Measurements from ENCODE around the gene FBXO40. TPM values are rescaled to one million over a fixed set of nuclear protein-coding genes. Genes with fewer than 3 reads are reported as not detected.

Gene FBXO40
- total and polyA plus RNA-seq, 10 of the 15 experiments (the other 5 are each of a cell fraction or from before 2014, with no cell fraction given) = 0.03 to 0.05 (median 0.04) TPM; not detected in 7

DNA sequence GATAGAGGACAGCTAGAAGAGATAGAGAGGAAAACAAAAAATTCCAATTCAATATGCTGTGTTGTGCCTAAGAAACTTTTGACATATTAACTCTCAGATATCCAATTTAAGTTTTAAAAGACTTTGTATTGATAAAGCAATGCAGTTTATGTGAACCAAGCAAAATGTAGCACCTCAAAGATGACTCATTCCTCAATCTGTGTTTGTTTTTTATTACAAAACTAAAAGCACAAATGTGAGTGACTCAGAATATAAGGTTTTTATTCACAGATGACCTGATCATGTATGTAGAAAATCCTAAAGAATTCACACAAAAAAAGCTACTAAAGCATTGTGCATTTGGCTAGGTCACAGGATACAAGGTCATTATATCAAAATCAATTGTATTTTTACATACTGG lies 56.5 kb downstream of the FBXO40 start:
- Histone ChIP-seq H3K36me3 (ENCODE audit: control insufficient read depth in 2 of 2, insufficient read depth in 2 of 2, low read length in 1 of 2) (peaks cover 6 to 19% of the 10 kb centered on the region in 2 experiments), H3K9ac (ENCODE audit: control insufficient read depth, insufficient read depth, low read length) (no peak overlapping the region), H3K79me2 (ENCODE audit: control insufficient read depth, insufficient read depth, low read length) (peaks cover 15% of the 10 kb centered on the region), H3K4me2 (ENCODE audit: control insufficient read depth, insufficient read depth) (no peak overlapping the region), H3K27me3 (replicated peaks in 1 of 2; ENCODE audit: control insufficient read depth in 2 of 2, insufficient read depth in 2 of 2, low read length in 1 of 2) (no peaks in the 10 kb centered on the region), H4K20me1 (ENCODE audit: control insufficient read depth, insufficient read depth) (no peaks in the 10 kb centered on the region), H3K27ac (ENCODE audit: control insufficient read depth, insufficient read depth) (no peak overlapping the region), H2AFZ (ENCODE audit: control insufficient read depth, low read depth, low read length) (no peak overlapping the region), H3K9me3 (replicated peaks; ENCODE audit: control insufficient read depth, insufficient read depth, low read length) (no peaks in the 10 kb centered on the region; the same call in 2 of the 3 replicates), H3K4me3 (no peak overlapping the region), H3K4me1 (ENCODE audit: control insufficient read depth, insufficient read depth, low read length) (peaks cover 12% of the 10 kb centered on the region)
- DNase-seq (ENCODE audit: low read depth, low spot score) (no peak), FAIRE-seq (no peak), ATAC-seq (no peak)
- SMC1A ChIA-PET (ENCODE audit: uncharacterized antibody, unreplicated experiment) = interaction anchor here (1.2 to 1.8 kb wide), 2 partner anchors 10 kb away, joined by 4 to 6 read pairs; partner anchors contain the start of gene HCLS1
- TF ChIP-seq MXI1 (IDR thresholded peaks at IDR 0.05; ENCODE audit: low read depth, low read length) = no peak
- no peak for TF ChIP-seq NR2C2 (IDR thresholded peaks at IDR 0.05; ENCODE audit: borderline replicate concordance, control insufficient read depth, insufficient read length, low read depth)
- TF ChIP-seq NFXL1 (IDR thresholded peaks at IDR 0.05; ENCODE audit: borderline replicate concordance) = no peak
- TF ChIP-seq ZNF217 (IDR thresholded peaks at IDR 0.05) = no peak
- TF ChIP-seq BCLAF1 (IDR thresholded peaks at IDR 0.05) = no peak
- TF ChIP-seq, protein P1, sequence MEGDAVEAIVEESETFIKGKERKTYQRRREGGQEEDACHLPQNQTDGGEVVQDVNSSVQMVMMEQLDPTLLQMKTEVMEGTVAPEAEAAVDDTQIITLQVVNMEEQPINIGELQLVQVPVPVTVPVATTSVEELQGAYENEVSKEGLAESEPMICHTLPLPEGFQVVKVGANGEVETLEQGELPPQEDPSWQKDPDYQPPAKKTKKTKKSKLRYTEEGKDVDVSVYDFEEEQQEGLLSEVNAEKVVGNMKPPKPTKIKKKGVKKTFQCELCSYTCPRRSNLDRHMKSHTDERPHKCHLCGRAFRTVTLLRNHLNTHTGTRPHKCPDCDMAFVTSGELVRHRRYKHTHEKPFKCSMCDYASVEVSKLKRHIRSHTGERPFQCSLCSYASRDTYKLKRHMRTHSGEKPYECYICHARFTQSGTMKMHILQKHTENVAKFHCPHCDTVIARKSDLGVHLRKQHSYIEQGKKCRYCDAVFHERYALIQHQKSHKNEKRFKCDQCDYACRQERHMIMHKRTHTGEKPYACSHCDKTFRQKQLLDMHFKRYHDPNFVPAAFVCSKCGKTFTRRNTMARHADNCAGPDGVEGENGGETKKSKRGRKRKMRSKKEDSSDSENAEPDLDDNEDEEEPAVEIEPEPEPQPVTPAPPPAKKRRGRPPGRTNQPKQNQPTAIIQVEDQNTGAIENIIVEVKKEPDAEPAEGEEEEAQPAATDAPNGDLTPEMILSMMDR (IDR thresholded peaks at IDR 0.05 in 2 of 3, conservative IDR thresholded peaks at IDR 0.05 in 1 of 3; ENCODE audit: control insufficient read depth in 2 of 3, extremely low read depth in 1 of 3, insufficient read depth in 1 of 3, low read depth in 3 of 3, low read length in 3 of 3) = no peak
- TF ChIP-seq LARP7 (IDR thresholded peaks at IDR 0.05) = no peak
- TF ChIP-seq, protein P2, sequence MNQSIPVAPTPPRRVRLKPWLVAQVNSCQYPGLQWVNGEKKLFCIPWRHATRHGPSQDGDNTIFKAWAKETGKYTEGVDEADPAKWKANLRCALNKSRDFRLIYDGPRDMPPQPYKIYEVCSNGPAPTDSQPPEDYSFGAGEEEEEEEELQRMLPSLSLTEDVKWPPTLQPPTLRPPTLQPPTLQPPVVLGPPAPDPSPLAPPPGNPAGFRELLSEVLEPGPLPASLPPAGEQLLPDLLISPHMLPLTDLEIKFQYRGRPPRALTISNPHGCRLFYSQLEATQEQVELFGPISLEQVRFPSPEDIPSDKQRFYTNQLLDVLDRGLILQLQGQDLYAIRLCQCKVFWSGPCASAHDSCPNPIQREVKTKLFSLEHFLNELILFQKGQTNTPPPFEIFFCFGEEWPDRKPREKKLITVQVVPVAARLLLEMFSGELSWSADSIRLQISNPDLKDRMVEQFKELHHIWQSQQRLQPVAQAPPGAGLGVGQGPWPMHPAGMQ (IDR thresholded peaks at IDR 0.05; ENCODE audit: borderline replicate concordance) = no peak
- no peak for TF ChIP-seq SMARCA5 (IDR thresholded peaks at IDR 0.05)
- no peak for TF ChIP-seq SREBF1 (IDR thresholded peaks at IDR 0.05; ENCODE audit: low read length)
- CTCF ChIA-PET = interaction anchor here (1.1 kb wide), 1 partner anchor 49 kb away, joined by 3 read pairs; no protein-coding TSS in a partner anchor
- RAD21 ChIA-PET (ENCODE audit: unreplicated experiment) = no interaction called here
- POLR2A ChIA-PET = interaction anchor here (2.6 kb wide), 1 partner anchor 11 kb away, joined by 14 read pairs; the partner anchor contains the start of gene HCLS1
- intact Hi-C loops (cut with micrococcal nuclease; ENCODE audit: unreplicated experiment) = loop anchor here (10.0 kb wide), 1 partner anchor 425 kb away; no protein-coding TSS in a partner anchor
- in situ Hi-C loops (cut with MboI) = loop anchor here (10.0 kb wide), 1 partner anchor 1035 kb away; the partner anchor contains the start of gene PARP14
- no TSS peak for BruUV-seq (replicated peaks)
